GM19452 (cell line): ENCODE data around the gene VIPR2.
"Not testable (repeated sequence)": the region's sequence is repeated elsewhere in the genome, so short reads cannot be mapped to it uniquely, and the experiment has no call there.

Experiments used
- ATAC-seq: cut with Tn5 transposase; IDR thresholded peaks from one replicate; pipeline ENCODE4 v1.9.1; 2021; ENCODE audit not compliant: unreplicated experiment

The VIPR2 gene

GRCh38 chr7:159094023-159094740 is 50.5 kb downstream of the VIPR2 start:
- ATAC-seq = no peak

- no peak for ATAC-seq
These were observed 51.2 kb downstream of the VIPR2 start for GRCh38 chr7:159093351-159093971.

GRCh38 chr7:159092701-159093121 is 52.0 kb downstream of the VIPR2 start:
- no peak for ATAC-seq

GRCh38 chr7:159091480-159092475 is 52.9 kb downstream of the VIPR2 start:
- no peak for ATAC-seq

- ATAC-seq = no peak
These were observed 53.6 kb downstream of the VIPR2 start for GRCh38 chr7:159091041-159091440.

GRCh38 chr7:159088016-159088865 is 56.4 kb downstream of the VIPR2 start:
- no peak for ATAC-seq

- ATAC-seq = no peak
These were observed 58.3 kb downstream of the VIPR2 start for GRCh38 chr7:159086301-159086925.

GRCh38 chr7:159084069-159084801 is 60.4 kb downstream of the VIPR2 start:
- no peak for ATAC-seq

- no peak for ATAC-seq
These were observed 61.0 kb downstream of the VIPR2 start for GRCh38 chr7:159083698-159084068.

- no peak for ATAC-seq
These were observed 61.5 kb downstream of the VIPR2 start for GRCh38 chr7:159083001-159083697.

GRCh38 chr7:159082075-159082474 is 62.6 kb downstream of the VIPR2 start:
- not testable (repeated sequence) for ATAC-seq

- no peak for ATAC-seq
These were observed 65.8 kb downstream of the VIPR2 start for GRCh38 chr7:159078911-159079270.

GRCh38 chr7:159078193-159078910 is 66.3 kb downstream of the VIPR2 start:
- ATAC-seq = no peak

- ATAC-seq = no peak
These were observed 68.3 kb downstream of the VIPR2 start for GRCh38 chr7:159076333-159076732.

GRCh38 chr7:159075563-159076238 is 69.0 kb downstream of the VIPR2 start:
- ATAC-seq = no peak

- ATAC-seq = no peak
These were observed 73.4 kb downstream of the VIPR2 start for GRCh38 chr7:159071260-159071659.

GRCh38 chr7:159070431-159071148 is 74.1 kb downstream of the VIPR2 start:
- ATAC-seq = no peak
